GM12878 (cell line): ENCODE results near the gene MSI2. TPM values are rescaled to one million over a fixed set of nuclear protein-coding genes. Genes with fewer than 3 reads are reported as not detected.

Experiments used
- ATAC-seq: fragments of 200-7000 bp; cut with Tn5 transposase; 3 replicates; pipeline ENCODE4 v1.9.1; 2020; ENCODE audit warnings: mild to moderate bottlenecking, moderate library complexity
- BruUV-seq: library from RNA; stranded (reverse); fragments of 400-500 nt; replicated peaks from 2 replicates; lab custom pipeline; 2021; lab: Mats Ljungman, UMichigan
- CTCF ChIA-PET: fragments of 300-600 bp; sonication (Branson Sonifier 250); formaldehyde crosslinking; extraction: SDS; loops from one replicate; lab custom pipeline; 2021; ENCODE audit warnings: inconsistent platforms; lab: Yijun Ruan, JAX
- POLR2A ChIA-PET: fragments of 350-600 bp; formaldehyde crosslinking; extraction: SDS; loops from one replicate; lab custom pipeline; 2021; ENCODE audit warnings: inconsistent platforms; lab: Charles Lee
- RAD21 ChIA-PET: fragments of 300-600 bp; sonication (Branson Sonifier 250); formaldehyde crosslinking; loops from one replicate; lab custom pipeline; 2023; ENCODE audit warnings: antibody characterized with exemption; ENCODE audit not compliant: unreplicated experiment; lab: Charles Lee
- SMC1A ChIA-PET: fragments of 300-600 bp; sonication (Branson Sonifier 250); formaldehyde crosslinking; loops from one replicate; lab custom pipeline; 2023; ENCODE audit not compliant: unreplicated experiment, uncharacterized antibody; lab: Charles Lee
- DNase-seq: peaks from one replicate; pipeline ENCODE4 v3.0.0-alpha.2; 2011; ENCODE audit warnings: low read depth, low spot score
- FAIRE-seq: peaks from 3 replicates; lab custom pipeline; 2011; peaks lifted over from hg19 to GRCh38; lab: Jason Lieb, UNC
- H2AFZ ChIP-seq: 2 replicates; pipeline ENCODE4 v1.6.0; 2011; ENCODE audit warnings: low read depth, low read length, control low read depth; ENCODE audit not compliant: control insufficient read depth
- H3K27ac ChIP-seq: 2 replicates; pipeline ENCODE4 v1.5.1; 2011; ENCODE audit warnings: control low read depth; ENCODE audit not compliant: control insufficient read depth, insufficient read depth
- H3K27me3 ChIP-seq, 2 experiments: replicated peaks in 1 of 2; 2 replicates each; pipeline versions ENCODE4 v1.6.0 to v1.6.1; 2011; ENCODE audit warnings: low read length in 1 of 2; ENCODE audit not compliant: control insufficient read depth in 2 of 2, insufficient read depth in 2 of 2
- H3K36me3 ChIP-seq, 2 experiments: 2 replicates each; pipeline ENCODE4 v1.5.1; 2011; ENCODE audit warnings: low read length in 1 of 2; ENCODE audit not compliant: control insufficient read depth in 2 of 2, insufficient read depth in 2 of 2
- H3K4me1 ChIP-seq: 2 replicates; pipeline ENCODE4 v1.6.1; 2011; ENCODE audit warnings: mild to moderate bottlenecking, low read length, moderate library complexity, mixed read lengths; ENCODE audit not compliant: control insufficient read depth, insufficient read depth
- H3K4me2 ChIP-seq: 2 replicates; pipeline ENCODE4 v1.6.0; 2011; ENCODE audit warnings: control low read depth; ENCODE audit not compliant: control insufficient read depth, insufficient read depth
- H3K4me3 ChIP-seq: fragments of 200-600 bp; sonication (generic); 2 replicates; pipeline ENCODE4 v1.5.1; 2016
- H3K79me2 ChIP-seq: 2 replicates; pipeline ENCODE4 v1.6.0; 2011; ENCODE audit warnings: low read length; ENCODE audit not compliant: control insufficient read depth, insufficient read depth
- H3K9ac ChIP-seq: 2 replicates; pipeline ENCODE4 v1.8.0; 2011; ENCODE audit warnings: low read length, control low read depth, mixed read lengths; ENCODE audit not compliant: control insufficient read depth, insufficient read depth
- H3K9me3 ChIP-seq: replicated peaks from 3 replicates; pipeline ENCODE4 v1.5.1; 2011; ENCODE audit warnings: mild to moderate bottlenecking, low read length; ENCODE audit not compliant: control insufficient read depth, insufficient read depth
- H4K20me1 ChIP-seq: 2 replicates; pipeline ENCODE4 v1.6.0; 2011; ENCODE audit not compliant: control insufficient read depth, insufficient read depth
- ATF7 ChIP-seq: fragments of 450-650 bp; IDR thresholded peaks from 2 replicates; pipeline ENCODE4 v1.6.1; 2016; ENCODE audit warnings: low read depth, mild to moderate bottlenecking
- CHD2 ChIP-seq: IDR thresholded peaks from 2 replicates; pipeline ENCODE4 v1.6.1; 2011; ENCODE audit warnings: low read depth, low read length, improper control_type of control experiment, borderline replicate concordance
- KAT2A ChIP-seq: conservative IDR thresholded peaks from 2 replicates; pipeline ENCODE4 v1.6.1; 2011; ENCODE audit warnings: low read depth, low read length; ENCODE audit not compliant: control insufficient read depth
- NFXL1 ChIP-seq: fragments of 450-650 bp; IDR thresholded peaks from 2 replicates; pipeline ENCODE4 v1.6.1; 2017; ENCODE audit warnings: antibody characterized with exemption, mild to moderate bottlenecking, borderline replicate concordance
- PML ChIP-seq: IDR thresholded peaks from 2 replicates; pipeline ENCODE4 v1.6.1; 2012; ENCODE audit warnings: low read length, inconsistent platforms
- RB1 ChIP-seq: fragments of 450-650 bp; formaldehyde crosslinking; IDR thresholded peaks from 2 replicates; pipeline ENCODE4 v1.6.1; 2017; ENCODE audit warnings: mild to moderate bottlenecking, borderline replicate concordance
- SUZ12 ChIP-seq: fragments of 200-600 bp; sonication (generic); IDR thresholded peaks from one replicate; pipeline ENCODE4 v1.6.1; 2018; ENCODE audit warnings: antibody characterized with exemption, mild to moderate bottlenecking; ENCODE audit not compliant: unreplicated experiment
- TAF1 ChIP-seq: IDR thresholded peaks from 2 replicates; pipeline ENCODE4 v1.6.1; 2011; ENCODE audit warnings: mild to moderate bottlenecking, low read depth, low read length, borderline replicate concordance
- TCF3 ChIP-seq: IDR thresholded peaks from 2 replicates; pipeline ENCODE4 v1.6.1; 2012; ENCODE audit warnings: low read depth, mild to moderate bottlenecking, low read length, borderline replicate concordance; ENCODE audit not compliant: insufficient read depth
- WGBS: methylation state at CpG from one replicate; pipeline ENCODE4 v1.1.6; 2016; ENCODE audit warnings: low lambda C conversion rate; ENCODE audit not compliant: insufficient replicate concordance, insufficient coverage; ENCODE audit errors: missing lambda C conversion rate; 5-methylcytosine and 5-hydroxymethylcytosine counted together
- in situ Hi-C: fragments of 300-500 bp; cut with MboI; formaldehyde crosslinking; loops from 9 replicates; pipeline ENCODE4 v1.14.3; 2018; ENCODE audit warnings: mixed read lengths
- intact Hi-C: fragments of 100-400 bp; cut with micrococcal nuclease; formaldehyde crosslinking; loops from one replicate; pipeline ENCODE4 v1.14.2; 2022; ENCODE audit not compliant: unreplicated experiment
- polyA plus RNA-seq, 11 experiments: library from polyadenylated mRNA; depleted of rRNA in 4 of 11; unstranded in 6 of 11; stranded (reverse) in 5 of 11; fragments of >200 nt; fragmentation: Nextera tagmentation in 4 of 11; fragmentation: Illumina TruSeq in 1 of 11; extraction: Ambion mirVana in 4 of 11; extraction: Trizol in 1 of 11; gene quantifications; 1 replicate in 1 of 11; 2 replicates in 10 of 11; pipeline versions ENCODE4 v1.2.1 to v1.2.3, GENCODE V29; 2011 to 2016; ENCODE audit warnings: inconsistent platforms in 2 of 11, missing spikeins in 2 of 11, low read depth in 1 of 11
- total RNA-seq, 4 experiments: library from RNA; depleted of rRNA in 3 of 4; stranded (reverse); fragments of >200 nt in 3 of 4; fragmentation: Illumina TruSeq in 1 of 4; extraction: Trizol in 1 of 4; gene quantifications; 2 replicates each; pipeline versions ENCODE4 v1.2.1 to v1.2.3, GENCODE V29; 2013 to 2021

The MSI2 gene
- total and polyA plus RNA-seq, 10 of the 15 experiments (the other 5 are each of a cell fraction or from before 2014, with no cell fraction given), result 6.1 to 76.1 (median 42.0) TPM

DNA sequence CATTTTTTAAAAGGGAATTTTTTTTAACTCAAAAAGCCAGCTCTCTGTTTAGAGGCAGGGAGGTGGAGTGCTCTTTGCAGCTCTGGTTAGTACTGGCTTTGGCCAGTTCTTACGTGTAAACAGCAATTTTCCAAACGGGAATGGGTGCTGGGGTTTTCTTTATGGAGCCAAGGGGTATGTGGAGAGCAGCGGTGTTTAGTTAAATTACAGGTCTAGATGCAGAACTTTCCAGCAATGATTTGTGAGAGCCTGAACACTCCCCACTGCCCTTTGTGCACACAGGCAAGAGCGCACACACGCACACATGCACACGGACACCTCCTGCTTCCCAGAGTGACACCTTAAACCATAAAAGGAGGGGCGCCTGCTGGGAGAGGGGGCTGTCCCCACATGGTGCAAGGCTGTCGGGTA, 140.2 kb downstream of the MSI2 start:
- POLR2A ChIA-PET, result no interaction called here
- Histone ChIP-seq H3K27ac (no peak overlapping the region), H3K4me3 (no peak overlapping the region), H3K9ac (no peak overlapping the region)
- ATAC-seq (no peak), FAIRE-seq (no peak)
- no peak for TF ChIP-seq ATF7
- no peak for TF ChIP-seq CHD2
- TF ChIP-seq, all 136 proteins: peak for 0
- ChIA-PET RAD21 (no interaction called here), CTCF (interaction anchor here (1.5 to 2.1 kb wide), 2 partner anchors 12 to 153 kb away, joined by 3 to 11 read pairs; no protein-coding TSS in a partner anchor), SMC1A (interaction anchor here (0.7 to 1.2 kb wide), 2 partner anchors 15 to 27 kb away, joined by 4 to 5 read pairs; no protein-coding TSS in a partner anchor)
- Histone ChIP-seq H2AFZ (no peak overlapping the region), H3K4me1 (no peaks in the 10 kb centered on the region), H3K79me2 (peaks cover 1% of the 10 kb centered on the region; the same call in 1 of the 2 replicates), H3K27me3 (no peaks in the 10 kb centered on the region), H4K20me1 (no peaks in the 10 kb centered on the region), H3K9me3 (peaks cover 8% of the 10 kb centered on the region), H3K36me3 (peaks cover 4 to 11% of the 10 kb centered on the region in 2 experiments), H3K4me2 (no peak overlapping the region)
- in situ Hi-C loops (no loop called here), intact Hi-C loops (no loop called here)
- WGBS, result 98% methylated on average over 8 of the region's 8 CpGs
- no TSS peak for BruUV-seq
- DNase-seq, result no peak

DNA sequence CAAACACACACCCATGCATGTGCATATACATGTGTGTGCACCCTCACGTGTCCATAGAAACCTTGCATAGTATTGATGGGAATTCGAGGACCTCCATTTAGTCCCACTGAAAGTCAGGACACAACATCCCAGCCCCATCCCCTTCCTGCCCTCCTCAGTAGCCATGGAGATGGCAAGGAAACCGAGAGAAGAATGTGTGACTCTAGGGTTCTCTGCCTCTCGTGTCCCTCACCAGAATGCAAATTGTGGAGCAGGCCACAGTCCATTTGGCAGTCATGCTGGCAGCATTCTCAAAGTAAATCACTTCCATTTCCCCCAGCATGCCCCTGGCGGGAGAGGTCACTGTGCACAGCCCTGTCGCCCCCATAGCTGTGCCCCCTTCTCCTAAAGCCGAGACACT, 141.1 kb downstream of the MSI2 start:
- Histone ChIP-seq H3K27ac (no peak overlapping the region), H3K4me2 (no peak overlapping the region), H2AFZ (no peak overlapping the region), H3K79me2 (peaks cover 1% of the 10 kb centered on the region; the same call in 1 of the 2 replicates), H4K20me1 (no peaks in the 10 kb centered on the region), H3K4me3 (no peak overlapping the region), H3K9ac (no peak overlapping the region), H3K36me3 (peaks cover 12 to 17% of the 10 kb centered on the region in 2 experiments), H3K27me3 (no peaks in the 10 kb centered on the region), H3K9me3 (peaks cover 8% of the 10 kb centered on the region), H3K4me1 (no peaks in the 10 kb centered on the region)
- TF ChIP-seq SUZ12, result no peak
- no peak for TF ChIP-seq RB1
- no peak for TF ChIP-seq KAT2A
- TF ChIP-seq NFXL1, result no peak
- no peak for TF ChIP-seq PML
- TF ChIP-seq TAF1, result no peak
- no peak for TF ChIP-seq TCF3
- intact Hi-C loops (no loop called here), in situ Hi-C loops (no loop called here)
- ATAC-seq, result no peak
- 91% methylated on average over 7 of the region's 7 CpGs for WGBS
- ChIA-PET SMC1A (no interaction called here), RAD21 (no interaction called here), CTCF (interaction anchor here (1.5 to 2.1 kb wide), 2 partner anchors 11 to 154 kb away, joined by 3 to 11 read pairs; no protein-coding TSS in a partner anchor), POLR2A (no interaction called here)
- no TSS peak for BruUV-seq
- FAIRE-seq, result no peak
- no peak for DNase-seq
